Measurements from ENCODE around the gene CNFN.
"Not testable (repeated sequence)": the region's sequence is repeated elsewhere in the genome, so short reads cannot be mapped to it uniquely, and the experiment has no call there.

CNFN gene

DNA sequence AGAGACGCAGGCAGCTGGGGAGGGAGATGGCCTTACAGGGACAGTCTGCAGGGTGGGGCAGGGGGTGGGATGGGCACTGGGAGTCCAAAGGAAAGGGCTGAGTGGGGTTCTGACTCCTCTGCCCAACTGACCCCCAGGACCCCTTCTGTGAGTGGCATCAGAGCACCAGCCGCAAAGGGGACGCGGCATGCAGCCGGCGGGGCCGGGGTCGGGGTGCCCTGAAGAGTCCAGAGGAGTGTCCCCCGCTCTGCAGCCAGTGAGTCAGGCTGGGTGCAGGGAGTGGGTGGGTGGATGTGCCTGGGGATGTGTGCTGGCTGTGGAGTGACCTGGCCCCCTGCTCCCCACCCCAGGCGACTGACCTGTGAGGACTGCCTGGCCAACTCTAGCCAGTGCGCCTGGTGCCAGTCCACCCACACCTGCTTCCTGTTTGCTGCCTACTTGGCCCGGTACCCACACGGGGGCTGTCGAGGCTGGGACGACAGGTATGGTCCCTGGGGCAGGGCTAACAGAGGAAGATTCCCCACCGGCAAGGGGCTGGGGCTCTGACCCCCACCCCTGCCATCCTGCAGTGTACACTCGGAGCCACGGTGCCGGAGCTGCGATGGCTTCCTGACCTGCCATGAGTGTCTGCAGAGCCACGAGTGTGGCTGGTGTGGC lies 38.9 kb downstream of the CNFN start:
- DNase-seq (ENCODE audit: low read depth in 2 of 2), result no peak

DNA sequence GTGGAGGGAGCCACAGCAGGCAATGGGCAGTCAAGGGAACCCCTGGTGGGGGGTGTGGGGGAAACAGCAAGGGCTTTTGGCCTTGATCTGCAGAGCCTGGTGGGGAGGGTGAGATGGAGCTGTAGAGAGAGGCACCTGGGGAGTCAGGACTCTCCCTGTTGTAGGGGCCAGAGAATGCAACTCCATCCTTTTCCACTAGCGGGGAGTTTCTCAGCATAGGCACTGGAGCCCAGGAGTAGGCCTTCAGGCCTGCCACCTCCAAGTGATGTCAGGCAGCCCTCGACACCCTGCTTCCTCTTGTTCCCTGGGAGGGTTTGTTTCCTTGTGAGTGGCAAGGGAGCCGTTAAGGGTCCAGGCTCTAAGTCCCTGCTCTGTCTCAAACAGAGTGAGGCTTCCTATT lies 39.7 kb downstream of the CNFN start:
- no peak for DNase-seq (ENCODE audit: low read depth in 2 of 2)

GRCh38 chr19:42349378-42350107 lies 40.6 kb downstream of the CNFN start:
- no peak for DNase-seq (ENCODE audit: low read depth in 2 of 2)

DNA sequence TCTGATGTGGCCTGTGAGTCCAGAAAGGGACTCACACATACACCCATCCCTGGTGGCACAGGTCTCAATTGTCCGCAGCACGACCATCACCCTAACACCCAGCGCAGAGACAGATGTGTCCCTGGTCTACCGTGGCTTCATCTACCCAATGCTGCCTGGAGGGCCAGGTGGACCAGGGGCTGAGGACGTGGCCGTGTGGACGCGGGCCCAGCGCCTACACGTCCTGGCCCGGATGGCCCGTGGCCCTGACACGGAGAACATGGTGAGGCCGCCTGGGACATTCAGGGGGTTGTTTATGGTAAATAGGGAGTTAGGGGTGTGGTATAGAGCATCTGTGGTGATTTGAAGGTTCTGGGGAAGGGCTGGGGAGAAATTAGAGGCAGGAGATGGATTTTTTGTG lies 41.9 kb downstream of the CNFN start:
- DNase-seq (ENCODE audit: low read depth in 2 of 2), result no peak

DNA sequence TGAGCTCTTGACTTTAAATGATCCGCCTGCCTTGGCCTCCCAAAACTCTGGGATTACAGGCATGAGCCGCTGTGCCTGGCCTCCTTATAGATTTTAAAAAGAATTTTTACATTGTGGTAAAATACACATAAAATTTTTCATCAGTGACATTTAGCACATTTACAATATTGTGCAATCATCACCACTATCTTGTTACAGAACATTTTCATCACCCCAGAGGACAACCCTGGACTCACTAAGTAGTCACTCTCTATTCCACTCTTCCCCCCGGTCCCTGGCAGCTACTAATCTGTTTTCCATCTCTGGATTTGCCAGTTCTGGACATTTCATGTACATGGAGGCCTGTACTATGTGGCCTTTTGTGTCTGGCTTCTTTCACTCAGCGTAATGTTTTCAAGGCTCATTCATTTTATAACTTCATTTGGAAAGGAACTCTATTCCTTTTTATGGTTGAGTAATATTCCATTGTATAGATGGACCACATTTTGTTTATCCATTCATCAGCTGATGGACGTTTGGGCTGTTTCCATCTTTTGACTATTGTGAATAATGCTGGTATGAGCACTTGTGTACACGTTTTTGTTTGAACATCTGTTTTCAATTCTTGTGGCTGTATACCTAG lies 44.8 kb downstream of the CNFN start:
- DNase-seq (ENCODE audit: low read depth in 2 of 2), result no peak

- no peak for DNase-seq (ENCODE audit: low read depth in 2 of 2)
Measured at GRCh38 chr19:42344336-42344893, 45.7 kb downstream of the CNFN start.

DNA sequence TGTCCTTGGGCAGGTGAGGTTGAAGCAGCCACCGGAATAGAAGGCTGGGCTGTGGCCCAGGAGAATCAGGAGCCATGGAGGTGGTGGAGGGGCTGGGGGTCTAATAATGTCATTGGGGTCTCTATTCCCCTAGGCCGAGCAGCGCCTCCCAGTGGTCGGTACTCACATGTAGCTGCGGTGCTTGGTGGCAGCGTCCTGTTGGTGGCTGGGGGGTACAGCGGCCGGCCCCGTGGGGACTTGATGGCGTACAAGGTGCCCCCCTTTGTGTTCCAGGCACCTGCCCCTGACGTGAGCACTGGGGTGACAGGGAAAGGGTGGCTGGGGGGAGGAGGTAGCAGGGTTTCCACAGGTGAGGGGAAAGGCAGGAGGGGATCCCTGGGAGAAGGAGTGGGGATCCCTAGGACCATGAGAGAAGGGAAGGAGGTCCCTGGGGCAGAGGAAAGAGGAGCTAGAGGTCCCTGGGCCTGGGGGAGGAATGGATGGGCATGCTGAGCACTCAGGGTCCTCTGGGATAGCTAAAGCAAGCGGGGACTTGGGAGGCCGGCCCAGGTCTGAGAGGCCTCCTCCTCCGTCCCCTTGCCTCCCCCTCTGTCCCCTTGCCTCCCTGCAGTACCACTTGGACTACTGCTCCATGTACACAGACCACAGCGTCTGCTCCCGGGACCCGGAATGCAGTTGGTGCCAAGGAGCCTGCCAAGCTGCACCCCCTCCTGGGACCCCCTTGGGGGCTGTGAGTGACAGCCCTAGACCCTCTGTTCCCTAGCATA lies 46.6 kb downstream of the CNFN start:
- DNase-seq (ENCODE audit: low read depth in 2 of 2), result no peak

- not testable (repeated sequence) for DNase-seq (ENCODE audit: low read depth in 2 of 2)
Measured at GRCh38 chr19:42339922-42340321, 50.2 kb downstream of the CNFN start.

DNA sequence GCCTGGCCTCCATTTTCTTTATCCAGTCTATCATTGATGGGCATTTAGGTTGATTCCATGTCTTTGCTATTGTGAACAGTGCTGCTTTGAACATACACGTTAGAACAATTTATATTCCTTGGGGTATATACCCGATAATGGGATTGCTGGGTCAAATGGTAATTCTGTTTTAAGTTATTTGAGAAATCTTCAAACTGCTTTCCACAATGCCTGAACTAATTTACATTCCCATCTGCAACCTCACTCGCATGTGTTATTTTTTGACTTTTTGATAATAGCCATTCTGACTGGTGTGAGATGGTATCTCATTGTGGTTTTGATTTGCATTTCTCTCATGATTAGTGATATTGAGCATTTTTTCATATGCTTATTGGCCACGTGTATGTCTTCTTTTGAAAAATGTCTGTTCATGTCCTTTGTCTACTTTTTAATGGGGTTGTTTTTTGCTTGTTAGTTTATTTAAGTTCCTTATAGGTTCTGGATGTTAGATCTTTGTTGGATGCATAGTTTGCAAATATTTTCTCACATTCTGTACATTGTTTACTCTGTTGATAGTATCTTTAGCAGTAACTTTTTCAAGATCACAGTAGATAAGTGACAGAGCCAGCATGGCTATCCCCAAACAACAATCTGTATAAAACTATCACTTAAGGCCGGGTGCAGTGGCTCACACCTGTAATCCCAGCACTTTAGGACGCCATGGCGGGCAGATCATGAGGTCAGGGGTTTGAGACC lies 50.8 kb downstream of the CNFN start:
- not testable (repeated sequence) for DNase-seq (ENCODE audit: low read depth in 2 of 2)
